Colonic mucosa (tissue), 4 donors: ENCODE data around the gene ARHGAP8. TPM values are rescaled to one million over a fixed set of nuclear protein-coding genes. Genes with fewer than 3 reads are reported as not detected.

Experiments
- DNase-seq: peaks from one replicate; pipeline ENCODE4 v3.0.0-alpha.2; 2020
- H3K27ac ChIP-seq: fragments of 200-600 bp; one replicate; pipeline ENCODE4 v1.8.0; 2021
- H3K27me3 ChIP-seq: fragments of 200-600 bp; one replicate; pipeline ENCODE4 v1.8.0; 2021
- H3K36me3 ChIP-seq: fragments of 200-600 bp; one replicate; pipeline ENCODE4 v1.8.0; 2021
- H3K4me1 ChIP-seq: fragments of 200-600 bp; one replicate; pipeline ENCODE4 v1.8.0; 2021; ENCODE audit warnings: mild to moderate bottlenecking
- H3K4me3 ChIP-seq: fragments of 200-600 bp; one replicate; pipeline ENCODE4 v1.8.0; 2021
- H3K9ac ChIP-seq, 2 donors: one replicate each; pipeline ENCODE4 v1.7.0; 2013; ENCODE audit warnings: control low read depth in 2 of 2, low read depth in 2 of 2, low read length in 2 of 2
- H3K9me3 ChIP-seq: fragments of 200-600 bp; one replicate; pipeline ENCODE4 v1.8.0; 2021
- CTCF ChIP-seq: fragments of 200-600 bp; IDR thresholded peaks from one replicate; pipeline ENCODE4 v1.8.0; 2022; ENCODE audit warnings: antibody characterized with exemption, mild to moderate bottlenecking
- intact Hi-C: fragments of 100-400 bp; cut with DNase I; formaldehyde crosslinking; loops from one replicate; pipeline ENCODE4 v1.14.1; 2022
- total RNA-seq, 2 donors: library from RNA; stranded (reverse); fragmentation: NEBNext Ultra II Directional in 1 of 2; extraction: Animal tissue kit (Norgen Biotek cat#: 25700) in 1 of 2; gene quantifications; one replicate each; pipeline ENCODE4 v1.2.1, GENCODE V29; 2021
- donor health status: healthy.
- donor health status: DM: no; HTN: no; CAD: no.
- donor health status: DM: no; HTN: no; CAD: no.

Gene ARHGAP8
- total RNA-seq, 2 donors from 2014 or later: 38.4 to 69.9 TPM

- Histone ChIP-seq H3K4me3 (no peak overlapping the region), H3K9me3 (no peaks in the 10 kb centered on the region), H3K27ac (no peak overlapping the region), H3K27me3 (no peaks in the 10 kb centered on the region), H3K9ac (no peak overlapping the region), H3K36me3 (no peaks in the 10 kb centered on the region), H3K4me1 (no peaks in the 10 kb centered on the region)
- intact Hi-C loops: loop anchor here (10.0 kb wide), 1 partner anchor 282 kb away; no protein-coding TSS in a partner anchor
- no peak for DNase-seq
- TF ChIP-seq CTCF: no peak
Measured at GRCh38 chr22:44822534-44822933, 70.2 kb downstream of the ARHGAP8 start.

- no peaks in the 10 kb centered on the region for H3K9me3 ChIP-seq
- TF ChIP-seq CTCF: no peak
- H3K27me3 ChIP-seq: no peaks in the 10 kb centered on the region
- intact Hi-C loops: loop anchor here (10.0 kb wide), 1 partner anchor 281 kb away; no protein-coding TSS in a partner anchor
- no peak overlapping the region for H3K27ac ChIP-seq
- H3K4me1 ChIP-seq: no peaks in the 10 kb centered on the region
- H3K4me3 ChIP-seq: no peak overlapping the region
- no peak for DNase-seq
- no peaks in the 10 kb centered on the region for H3K36me3 ChIP-seq
- H3K9ac ChIP-seq: no peak overlapping the region
Measured at GRCh38 chr22:44823396-44823795, 71.0 kb downstream of the ARHGAP8 start.

DNA sequence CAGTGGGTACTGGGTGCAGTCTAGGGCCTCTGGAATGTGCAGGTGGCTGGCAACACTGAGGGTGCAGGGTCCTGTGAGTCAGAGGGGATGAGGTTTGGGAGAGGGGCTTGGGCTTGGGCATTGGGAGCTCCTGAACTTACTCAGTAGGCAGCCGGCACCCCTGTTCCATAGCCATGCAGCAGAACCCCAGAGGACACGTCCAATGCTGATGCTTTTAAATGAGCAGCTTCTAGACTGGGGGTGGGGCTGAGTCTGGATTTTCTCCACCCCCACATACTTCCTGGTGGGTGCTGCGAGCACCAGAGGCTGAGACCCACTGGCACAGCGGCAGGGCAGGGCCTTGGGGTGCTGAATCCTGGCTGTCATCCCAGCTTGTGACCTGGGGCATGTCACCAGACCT, 71.4 kb downstream of the ARHGAP8 start:
- Histone ChIP-seq H3K27ac (no peak overlapping the region), H3K4me1 (no peaks in the 10 kb centered on the region), H3K9me3 (no peaks in the 10 kb centered on the region), H3K36me3 (no peaks in the 10 kb centered on the region), H3K9ac (no peak overlapping the region), H3K4me3 (no peak overlapping the region), H3K27me3 (no peaks in the 10 kb centered on the region)
- no peak for DNase-seq
- intact Hi-C loops: loop anchor here (10.0 kb wide), 1 partner anchor 281 kb away; no protein-coding TSS in a partner anchor
- no peak for TF ChIP-seq CTCF

- DNase-seq: no peak
- intact Hi-C loops: loop anchor here (10.0 kb wide), 1 partner anchor 281 kb away; no protein-coding TSS in a partner anchor
Measured at GRCh38 chr22:44824271-44824670, 71.9 kb downstream of the ARHGAP8 start.

DNA sequence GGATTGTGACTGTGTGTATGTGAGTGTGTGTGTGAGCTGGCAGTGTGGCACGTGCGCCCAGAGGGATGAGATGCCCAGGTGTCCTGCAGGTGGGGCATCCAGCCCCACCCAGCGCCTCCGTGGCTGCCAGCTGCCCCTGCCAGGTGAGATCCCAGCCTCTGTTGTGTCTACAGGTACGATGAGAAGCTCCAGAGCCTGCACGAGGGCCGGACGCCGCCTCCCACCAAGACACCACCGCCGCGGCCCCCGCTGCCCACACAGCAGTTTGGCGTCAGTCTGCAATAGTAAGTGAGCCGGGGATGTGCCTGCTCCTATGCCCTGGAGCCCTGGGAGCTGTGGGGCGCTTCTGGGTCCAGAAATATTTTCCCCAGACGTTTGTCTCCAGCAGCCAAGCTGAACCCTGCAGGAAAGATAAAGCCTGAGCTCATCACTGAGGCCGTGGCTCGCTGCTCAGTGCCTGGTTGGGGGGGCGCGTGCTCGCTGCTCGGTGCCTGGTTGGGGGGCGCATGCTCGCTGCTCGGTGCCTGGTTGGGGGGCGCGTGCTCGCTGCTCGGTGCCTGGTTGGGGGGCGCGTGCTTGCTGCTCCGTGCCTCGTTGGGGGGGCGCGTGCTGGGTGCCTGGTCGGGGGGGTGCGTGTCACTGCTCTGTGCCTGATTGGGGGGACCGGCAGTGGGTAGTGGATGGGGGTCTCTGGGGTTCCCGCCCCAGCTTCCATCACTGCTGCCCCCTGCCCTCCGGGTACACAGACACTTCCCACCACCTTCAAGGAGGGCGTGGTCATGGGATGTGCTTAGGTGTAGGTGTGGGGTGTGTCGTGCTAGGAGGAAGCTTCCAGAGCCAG, 73.2 kb downstream of the ARHGAP8 start:
- Histone ChIP-seq H3K4me1 (no peaks in the 10 kb centered on the region), H3K27me3 (no peaks in the 10 kb centered on the region), H3K27ac (no peak overlapping the region), H3K9ac (no peak overlapping the region), H3K36me3 (no peaks in the 10 kb centered on the region), H3K4me3 (no peak overlapping the region), H3K9me3 (no peaks in the 10 kb centered on the region)
- DNase-seq: no peak
- intact Hi-C loops: loop anchor here (10.0 kb wide), 1 partner anchor 279 kb away; no protein-coding TSS in a partner anchor
- TF ChIP-seq CTCF: no peak

More at GRCh38 chr22:44824271-44824670, 71.9 kb downstream of the ARHGAP8 start:
- H3K27me3 ChIP-seq: no peaks in the 10 kb centered on the region
- TF ChIP-seq CTCF: no peak
- H3K27ac ChIP-seq: no peak overlapping the region
- no peak overlapping the region for H3K9ac ChIP-seq
- no peaks in the 10 kb centered on the region for H3K9me3 ChIP-seq
- H3K4me1 ChIP-seq: no peaks in the 10 kb centered on the region
- H3K36me3 ChIP-seq: no peaks in the 10 kb centered on the region
- no peak overlapping the region for H3K4me3 ChIP-seq
